Common myeloid progenitor, CD34-positive (primary cell): ENCODE measurements around the gene HOXC9.

Experiments used
- CTCF ChIA-PET: fragments of 350-600 bp; sonication (Branson Sonifier 250); formaldehyde crosslinking; loops from one replicate; lab custom pipeline; 2021; ENCODE audit warnings: antibody characterized with exemption; lab: Charles Lee
- POLR2A ChIA-PET: fragments of 350-600 bp; sonication (Branson Sonifier 250); formaldehyde crosslinking; loops from one replicate; lab custom pipeline; 2021; ENCODE audit warnings: antibody characterized with exemption; lab: Charles Lee
- DNase-seq, 3 donors: peaks; one replicate each; pipeline versions ENCODE4 v3.0.0 to v3.0.0-alpha.2; 2013
- H3K27ac ChIP-seq, 2 experiments: 1 replicate in 1 of 2; 2 replicates in 1 of 2; pipeline ENCODE4 v1.7.0; 2013; ENCODE audit warnings: inconsistent platforms in 2 of 2, low read length in 2 of 2, mild to moderate bottlenecking in 2 of 2, low read depth in 1 of 2, moderate library complexity in 1 of 2; ENCODE audit not compliant: severe bottlenecking in 2 of 2, insufficient read depth in 1 of 2, poor library complexity in 1 of 2
- H3K27me3 ChIP-seq, 5 experiments: replicated peaks in 2 of 5; 1 replicate in 3 of 5; 2 replicates in 2 of 5; pipeline versions ENCODE4 v1.6.1 to v1.7.0; 2013; ENCODE audit warnings: low read length in 4 of 5, mild to moderate bottlenecking in 2 of 5, moderate library complexity in 2 of 5, inconsistent platforms in 1 of 5; ENCODE audit not compliant: insufficient read depth in 5 of 5, control insufficient read depth in 4 of 5
- H3K36me3 ChIP-seq, 4 experiments: 1 replicate in 2 of 4; 2 replicates in 2 of 4; pipeline versions ENCODE4 v1.6.1 to v1.7.0; 2013; ENCODE audit warnings: low read length in 3 of 4, control low read depth in 1 of 4, mild to moderate bottlenecking in 1 of 4; ENCODE audit not compliant: control insufficient read depth in 4 of 4, insufficient read depth in 4 of 4
- H3K4me1 ChIP-seq, 4 experiments: 1 replicate in 3 of 4; 2 replicates in 1 of 4; pipeline versions ENCODE4 v1.6.1 to v1.7.1; 2013; ENCODE audit warnings: low read length in 3 of 4, mild to moderate bottlenecking in 3 of 4, control low read depth in 1 of 4, inconsistent platforms in 1 of 4, moderate library complexity in 1 of 4; ENCODE audit not compliant: control insufficient read depth in 4 of 4, insufficient read depth in 4 of 4; ENCODE audit errors: control extremely low read depth in 1 of 4
- H3K4me3 ChIP-seq, 7 experiments: 1 replicate in 4 of 7; 2 replicates in 3 of 7; pipeline versions ENCODE4 v1.5.1 to v1.7.0; 2013; ENCODE audit warnings: mild to moderate bottlenecking in 7 of 7, low read length in 6 of 7, moderate library complexity in 6 of 7, inconsistent platforms in 2 of 7, low read depth in 2 of 7, control low read depth in 1 of 7; ENCODE audit not compliant: insufficient read depth in 4 of 7, control insufficient read depth in 1 of 7; ENCODE audit errors: extremely low read depth in 1 of 7
- H3K9me3 ChIP-seq, 5 experiments: 1 replicate in 4 of 5; 2 replicates in 1 of 5; pipeline versions ENCODE4 v1.6.1 to v1.7.1; 2013; ENCODE audit warnings: low read length in 4 of 5, mild to moderate bottlenecking in 2 of 5, inconsistent platforms in 1 of 5, low read depth in 1 of 5, moderate library complexity in 1 of 5; ENCODE audit not compliant: control insufficient read depth in 4 of 5, insufficient read depth in 2 of 5; ENCODE audit errors: control extremely low read depth in 1 of 5
- WGBS: methylation state at CpG from one replicate; pipeline ENCODE4 v1.1.5; 2013; ENCODE audit not compliant: insufficient coverage; 5-methylcytosine and 5-hydroxymethylcytosine counted together

HOXC9 gene

GRCh38 chr12:54024581-54025305 lies 24.8 kb downstream of the HOXC9 start:
- 57% methylated on average over 3 of the region's 5 CpGs for WGBS
- no peak for DNase-seq
- Histone ChIP-seq H3K4me1 (peaks cover 0 to 4% (median 0%) of the 10 kb centered on the region in 4 experiments), H3K27me3 (peaks cover 26 to 100% (median 56%) of the 10 kb centered on the region in 5 experiments), H3K27ac (no peak overlapping the region), H3K36me3 (no peaks in the 10 kb centered on the region), H3K4me3 (no peak overlapping the region), H3K9me3 (no peaks in the 10 kb centered on the region)
- CTCF ChIA-PET, result interaction anchor here (0.8 to 2.8 kb wide), 9 partner anchors 8 to 183 kb away, joined by 3 to 15 read pairs (median 5); partner anchors contain the start of gene HOXC5
- POLR2A ChIA-PET, result no interaction called here

DNA sequence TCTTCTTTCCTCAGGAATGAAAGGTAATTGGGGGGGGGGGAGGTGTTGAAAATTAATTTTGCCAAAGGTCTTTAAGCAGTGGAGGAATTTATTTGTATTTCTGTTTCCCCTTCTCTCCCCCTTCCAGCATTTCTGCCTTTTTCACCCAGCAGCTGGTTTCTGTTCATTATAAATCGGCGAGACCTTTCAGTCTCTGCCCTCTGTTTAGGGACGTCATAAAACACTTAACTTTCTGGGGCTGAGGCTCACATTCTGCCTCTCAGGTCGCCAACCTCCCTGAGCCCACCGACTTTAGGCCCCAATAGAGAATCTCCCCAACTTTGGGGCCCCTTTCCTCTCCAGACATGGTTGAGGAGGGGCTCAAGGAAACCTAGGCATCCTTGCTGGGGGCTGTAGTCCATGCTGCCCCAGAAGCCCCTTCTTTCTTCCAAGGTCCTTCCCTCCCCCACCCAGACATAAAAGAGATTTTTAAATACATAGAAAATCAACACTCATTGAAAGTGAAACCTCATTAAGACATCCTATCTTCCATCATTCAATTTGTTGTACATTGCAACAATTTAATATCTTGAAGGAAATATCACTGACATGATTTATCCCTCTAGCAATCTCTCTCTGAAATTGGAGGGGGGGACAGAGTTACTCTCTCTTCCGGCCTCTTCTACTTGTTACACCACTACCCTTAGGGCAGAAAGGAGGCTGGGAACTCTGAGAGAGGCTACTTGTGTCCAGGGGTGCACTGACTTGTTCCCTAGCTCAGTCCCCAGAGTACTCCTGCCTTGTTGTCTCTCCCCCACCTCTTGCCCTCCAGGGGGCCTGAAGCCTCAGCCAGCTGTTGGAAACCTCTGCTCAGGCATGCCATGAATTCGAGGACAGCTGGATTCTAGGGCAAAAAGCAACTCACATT lies 25.8 kb downstream of the HOXC9 start:
- ChIA-PET CTCF (interaction anchor here (0.6 to 2.5 kb wide), 5 partner anchors 15 to 182 kb away, joined by 3 to 9 read pairs (median 4); partner anchors contain the start of gene HOXC8), POLR2A (interaction anchor here (1.1 to 1.6 kb wide), 2 partner anchors 23 to 163 kb away, joined by 3 to 4 read pairs; partner anchors contain the start of gene SMUG1)
- Histone ChIP-seq H3K36me3 (no peaks in the 10 kb centered on the region), H3K4me1 (peaks cover 0 to 5% (median under 1%) of the 10 kb centered on the region in 4 experiments), H3K4me3 (no peak overlapping the region), H3K27ac (no peak overlapping the region), H3K27me3 (peaks cover 26 to 100% (median 55%) of the 10 kb centered on the region in 5 experiments), H3K9me3 (no peaks in the 10 kb centered on the region)
- no peak for DNase-seq
- WGBS, result 29% methylated on average over 6 of the region's 7 CpGs

GRCh38 chr12:54026640-54027441 lies 26.9 kb downstream of the HOXC9 start:
- Histone ChIP-seq H3K4me3 (no peak overlapping the region), H3K9me3 (no peaks in the 10 kb centered on the region), H3K4me1 (peaks cover 0 to 6% (median 3%) of the 10 kb centered on the region in 4 experiments), H3K36me3 (no peaks in the 10 kb centered on the region), H3K27ac (no peak overlapping the region), H3K27me3 (peaks cover 31 to 100% (median 55%) of the 10 kb centered on the region in 5 experiments)
- DNase-seq, result no peak
- 16% methylated on average over 17 of the region's 22 CpGs for WGBS
- CTCF ChIA-PET, result interaction anchor here (0.8 to 1.6 kb wide), 7 partner anchors 9 to 189 kb away, joined by 3 to 5 read pairs (median 4); no protein-coding TSS in a partner anchor
- POLR2A ChIA-PET, result interaction anchor here (1.1 to 1.6 kb wide), 2 partner anchors 22 to 162 kb away, joined by 3 to 4 read pairs; partner anchors contain the start of gene SMUG1

DNA sequence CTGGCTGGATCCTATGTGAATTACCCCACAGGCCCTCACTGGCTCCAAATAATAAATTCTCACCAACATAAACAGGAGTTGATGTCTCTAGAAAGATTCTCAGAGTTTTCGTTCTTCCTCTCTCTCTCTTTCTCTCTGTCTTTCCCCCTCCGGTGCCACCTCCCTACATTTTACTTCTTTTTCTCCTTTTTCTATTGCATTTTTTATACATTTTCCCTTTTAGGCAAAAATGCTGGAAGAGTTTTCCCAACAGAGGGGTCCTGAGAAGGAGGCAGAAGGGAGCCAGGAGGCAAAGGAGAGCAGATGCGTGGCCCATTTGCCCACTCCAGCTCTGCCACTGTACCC lies 27.5 kb downstream of the HOXC9 start:
- peaks cover 32 to 100% (median 57%) of the 10 kb centered on the region in 5 experiments for H3K27me3 ChIP-seq
- 62% methylated on average over 3 of the region's 3 CpGs for WGBS
- ChIA-PET POLR2A (interaction anchor here (1.6 kb wide), 1 partner anchor 21 kb away, joined by 4 read pairs; no protein-coding TSS in a partner anchor), CTCF (interaction anchor here (1.2 to 1.6 kb wide), 5 partner anchors 10 to 189 kb away, joined by 3 to 5 read pairs (median 4); no protein-coding TSS in a partner anchor)
- no peak for DNase-seq
- H3K9me3 ChIP-seq, result peaks cover 0 to 3% (median 0%) of the 10 kb centered on the region in 5 experiments
- H3K4me1 ChIP-seq, result peaks cover 0 to 6% (median 3%) of the 10 kb centered on the region in 4 experiments
- H3K27ac ChIP-seq, result no peak overlapping the region
- no peaks in the 10 kb centered on the region for H3K36me3 ChIP-seq
- no peak overlapping the region for H3K4me3 ChIP-seq

DNA sequence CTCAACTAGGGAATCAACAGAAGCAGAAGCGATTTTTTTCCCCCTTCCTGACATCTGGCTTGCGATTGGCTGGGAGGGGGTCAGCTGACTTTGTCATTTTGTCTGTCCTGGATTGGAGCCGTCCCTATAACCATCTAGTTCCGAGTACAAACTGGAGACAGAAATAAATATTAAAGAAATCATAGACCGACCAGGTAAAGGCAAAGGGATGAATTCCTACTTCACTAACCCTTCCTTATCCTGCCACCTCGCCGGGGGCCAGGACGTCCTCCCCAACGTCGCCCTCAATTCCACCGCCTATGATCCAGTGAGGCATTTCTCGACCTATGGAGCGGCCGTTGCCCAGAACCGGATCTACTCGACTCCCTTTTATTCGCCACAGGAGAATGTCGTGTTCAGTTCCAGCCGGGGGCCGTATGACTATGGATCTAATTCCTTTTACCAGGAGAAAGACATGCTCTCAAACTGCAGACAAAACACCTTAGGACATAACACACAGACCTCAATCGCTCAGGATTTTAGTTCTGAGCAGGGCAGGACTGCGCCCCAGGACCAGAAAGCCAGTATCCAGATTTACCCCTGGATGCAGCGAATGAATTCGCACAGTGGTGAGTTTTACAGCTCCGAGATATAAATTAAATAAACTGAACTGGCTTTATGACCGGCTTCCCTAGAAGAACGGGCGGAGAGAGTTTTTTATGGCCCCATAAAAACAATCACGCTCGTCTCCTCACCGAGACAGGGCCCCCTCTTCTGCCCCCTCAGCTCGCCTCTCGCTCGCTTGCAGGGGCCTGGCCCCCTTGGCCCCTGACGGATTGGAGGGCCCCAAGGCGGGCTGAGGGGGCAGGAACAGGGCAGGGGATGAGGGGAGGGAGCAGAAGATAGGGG lies 28.6 kb downstream of the HOXC9 start, which contains the start of gene HOXC6:
TSS of gene HOXC6 (plus strand) at position 127 of the 888 bp plus-strand sequence. CDS start at position 209, 82 bp downstream.
- POLR2A ChIA-PET, result no interaction called here
- H3K4me3 ChIP-seq, result no peak within 1 kb of the TSS

More for the DNA sequence above, 28.6 kb downstream of the HOXC9 start, which contains the start of gene HOXC6:
- WGBS, result 6% methylated on average over 31 of the region's 36 CpGs
- Histone ChIP-seq H3K4me1 (peaks cover 0 to 15% (median 6%) of the 10 kb centered on the region in 4 experiments), H3K27ac (no peak within 1 kb of the TSS), H3K27me3 (peaks cover 35 to 100% (median 65%) of the 10 kb centered on the region in 5 experiments), H3K9me3 (peaks cover 0 to 14% (median 2%) of the 10 kb centered on the region in 5 experiments), H3K36me3 (no peaks in the 10 kb centered on the region)
- CTCF ChIA-PET, result interaction anchor here (1.5 kb wide), 1 partner anchor 173 kb away, joined by 4 read pairs; no protein-coding TSS in a partner anchor
- peak in 1 of 3 donors; percentile 40 for DNase-seq
